ENCODE data around the gene COL1A1. TPM values are rescaled to one million over a fixed set of nuclear protein-coding genes. Genes with fewer than 3 reads are reported as not detected.
A peak's percentile ranks its signal among the peaks of the same experiment; 100 is the strongest.

The COL1A1 gene
- total RNA-seq, 4 donors from 2014 or later: 20.7 to 123 (median 41.5) TPM

- Histone ChIP-seq H3K36me3 (peaks cover 0 to 8% (median 2%) of the 10 kb centered on the region in 4 donors), H3K27ac (replicated peaks in 1 of 4) (peak overlapping the region; percentile 84 to 96 (median 86)), H3K9me3 (no peaks in the 10 kb centered on the region), H3K4me1 (peaks cover 44 to 72% (median 68%) of the 10 kb centered on the region in 4 donors), H3K27me3 (no peaks in the 10 kb centered on the region), H3K4me3 (no peak overlapping the region)
- TF ChIP-seq CTCF (IDR thresholded peaks at IDR 0.05) (no peak), POLR2AphosphoS5 (IDR thresholded peaks at IDR 0.05) (no peak), EP300 (IDR thresholded peaks at IDR 0.05) (no peak), POLR2A (IDR thresholded peaks at IDR 0.05; ENCODE audit: low read depth) (no peak)
- no peak for DNase-seq (ENCODE audit: extremely low spot score)
- WGBS: 88% methylated on average over 19 of the region's 20 CpGs
- intact Hi-C loops (cut with DNase I): no loop called here
Observed at GRCh38 chr17:50176559-50177357, 24.7 kb downstream of the COL1A1 start.

DNA sequence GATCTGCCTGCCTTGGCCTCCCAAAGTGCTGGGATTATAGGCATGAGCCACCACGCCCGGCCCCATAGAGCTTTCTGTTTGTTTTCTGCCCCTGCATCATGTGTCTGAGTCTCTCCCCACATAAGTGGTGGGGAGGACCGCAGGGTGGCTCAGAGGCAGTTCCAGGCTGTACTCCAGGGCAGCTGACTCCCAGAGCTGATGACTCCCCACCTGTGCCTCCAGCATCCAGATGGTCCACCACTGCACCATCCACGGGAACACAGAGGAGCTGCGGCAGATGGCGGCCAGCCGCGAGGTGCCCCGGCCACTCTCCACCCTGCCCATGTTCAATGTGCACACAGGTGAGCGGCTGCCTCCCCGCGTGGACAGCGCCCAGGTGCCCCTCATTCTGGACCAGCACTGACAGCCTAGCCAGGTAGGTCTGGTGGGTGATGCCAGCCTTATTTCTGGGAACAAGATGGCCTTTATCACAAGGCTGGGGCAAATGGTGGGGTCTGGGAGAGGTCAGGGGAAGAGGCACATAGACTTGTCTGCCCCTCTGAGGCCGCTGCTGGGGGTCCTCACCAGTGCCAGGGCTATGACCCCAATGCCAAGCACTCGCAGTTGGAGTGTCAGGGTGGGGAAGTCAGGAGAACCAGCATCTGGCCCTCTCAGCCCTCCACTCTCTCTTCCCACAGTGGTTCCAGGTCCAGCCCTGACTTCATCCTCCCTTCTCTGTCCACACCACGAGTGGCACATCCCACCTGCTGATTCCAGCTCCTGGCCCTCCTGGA is 26.2 kb downstream of the COL1A1 start:
- no peaks in the 10 kb centered on the region for H3K9me3 ChIP-seq
- H3K4me1 ChIP-seq: peaks cover 44 to 71% (median 67%) of the 10 kb centered on the region in 4 donors
- H3K27me3 ChIP-seq: no peaks in the 10 kb centered on the region
- WGBS: 84% methylated on average over 4 of the region's 16 CpGs
- intact Hi-C loops (cut with DNase I): no loop called here
- H3K4me3 ChIP-seq: no peak overlapping the region
- no peak for DNase-seq (ENCODE audit: extremely low spot score)
- TF ChIP-seq POLR2A (IDR thresholded peaks at IDR 0.05; ENCODE audit: low read depth) (no peak), EP300 (IDR thresholded peaks at IDR 0.05) (no peak), POLR2AphosphoS5 (IDR thresholded peaks at IDR 0.05) (no peak), CTCF (IDR thresholded peaks at IDR 0.05) (no peak)
- H3K36me3 ChIP-seq: peaks cover 0 to 23% (median 9%) of the 10 kb centered on the region in 4 donors
- peak overlapping the region; percentile 84 to 96 (median 86) for H3K27ac ChIP-seq (replicated peaks in 1 of 4)

DNA sequence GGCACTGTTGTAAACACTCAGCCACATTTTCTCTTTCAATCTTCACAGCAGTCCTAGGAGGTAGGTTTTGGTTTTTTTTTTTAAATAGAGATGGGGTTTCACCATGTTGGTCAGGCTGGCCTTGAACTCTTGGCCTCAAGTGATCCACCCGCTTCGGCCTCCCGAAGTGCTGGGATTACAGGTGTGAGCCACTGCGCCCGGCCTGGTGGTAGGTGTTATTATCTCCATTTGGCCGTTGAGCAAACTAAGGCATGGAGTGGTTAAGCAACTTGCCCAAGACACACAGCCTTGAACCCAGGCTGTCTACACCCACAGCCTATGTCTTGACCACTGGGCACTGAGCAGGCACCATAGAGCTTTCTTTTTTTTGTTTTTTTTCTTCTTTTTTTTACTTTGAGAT is 27.0 kb downstream of the COL1A1 start:
- Histone ChIP-seq H3K27me3 (no peaks in the 10 kb centered on the region), H3K4me3 (no peak overlapping the region), H3K9me3 (no peaks in the 10 kb centered on the region), H3K36me3 (peaks cover 0 to 30% (median 11%) of the 10 kb centered on the region in 4 donors), H3K27ac (replicated peaks in 1 of 4) (peak overlapping the region; percentile 84 to 96 (median 86)), H3K4me1 (peaks cover 44 to 76% (median 72%) of the 10 kb centered on the region in 4 donors)
- TF ChIP-seq EP300 (IDR thresholded peaks at IDR 0.05) (no peak), CTCF (IDR thresholded peaks at IDR 0.05) (no peak), POLR2A (IDR thresholded peaks at IDR 0.05; ENCODE audit: low read depth) (no peak), POLR2AphosphoS5 (IDR thresholded peaks at IDR 0.05) (no peak)
- DNase-seq (ENCODE audit: extremely low spot score): no peak
- WGBS: 81% methylated on average over 6 of the region's 6 CpGs
- intact Hi-C loops (cut with DNase I): no loop called here

- no peak for DNase-seq (ENCODE audit: extremely low spot score)
- Histone ChIP-seq H3K9me3 (no peaks in the 10 kb centered on the region), H3K36me3 (peaks cover 0 to 33% (median 13%) of the 10 kb centered on the region in 4 donors), H3K4me3 (no peak overlapping the region), H3K27me3 (no peaks in the 10 kb centered on the region), H3K4me1 (peaks cover 47 to 79% (median 75%) of the 10 kb centered on the region in 4 donors), H3K27ac (replicated peaks in 1 of 4) (peak overlapping the region; percentile 82 to 96 (median 84))
- 47% methylated on average over 10 of the region's 10 CpGs for WGBS
- TF ChIP-seq POLR2A (IDR thresholded peaks at IDR 0.05; ENCODE audit: low read depth) (no peak), POLR2AphosphoS5 (IDR thresholded peaks at IDR 0.05) (peak; percentile 21 to 42), CTCF (IDR thresholded peaks at IDR 0.05) (no peak), EP300 (IDR thresholded peaks at IDR 0.05) (no peak)
- intact Hi-C loops (cut with DNase I): no loop called here
Observed at GRCh38 chr17:50173335-50173941, 28.0 kb downstream of the COL1A1 start.

Measured in esophagus muscularis mucosa (tissue), 4 donors.